Loucy (cell line): ENCODE results near the gene SMOC2.

ENCODE experiments used
- CTCF ChIP-seq: fragments of 200-600 bp; sonication (generic); conservative IDR thresholded peaks from 2 replicates; pipeline ENCODE4 v1.5.1; 2014; ENCODE audit warnings: mild to moderate bottlenecking, antibody characterized with exemption, low read length
- EZH2phosphoT487 ChIP-seq: fragments of 200-600 bp; IDR thresholded peaks from 2 replicates; pipeline ENCODE4 v1.6.1; 2018; ENCODE audit warnings: antibody characterized with exemption, mild to moderate bottlenecking, moderate library complexity, borderline replicate concordance

GRCh38 chr6:168518867-168519266 lies 77.9 kb downstream of the SMOC2 start:
- TF ChIP-seq CTCF: no peak
- no peak for TF ChIP-seq EZH2phosphoT487
